Endothelial cell (in vitro differentiated cells): ENCODE measurements around the gene S100A3. TPM values are rescaled to one million over a fixed set of nuclear protein-coding genes. Genes with fewer than 3 reads are reported as not detected.

Source experiments
- DNase-seq: peaks from one replicate; pipeline ENCODE4 v3.0.0; 2021; ENCODE audit warnings: low spot score
- H3K27ac Mint-ChIP-seq: one replicate; pipeline ENCODE4 v1.8.0; 2021; ENCODE audit warnings: mixed read lengths, inconsistent platforms; ENCODE audit not compliant: unreplicated experiment
- H3K27me3 Mint-ChIP-seq: one replicate; pipeline ENCODE4 v1.8.0; 2021; ENCODE audit warnings: mild to moderate bottlenecking, moderate library complexity, mixed read lengths, inconsistent platforms; ENCODE audit not compliant: unreplicated experiment
- H3K36me3 Mint-ChIP-seq: one replicate; pipeline ENCODE4 v1.8.0; 2021; ENCODE audit warnings: mild to moderate bottlenecking, low read depth, mixed read lengths, inconsistent platforms; ENCODE audit not compliant: unreplicated experiment
- H3K4me1 Mint-ChIP-seq: one replicate; pipeline ENCODE4 v1.8.0; 2021; ENCODE audit warnings: mild to moderate bottlenecking, mixed read lengths, inconsistent platforms; ENCODE audit not compliant: unreplicated experiment
- H3K4me3 Mint-ChIP-seq: one replicate; pipeline ENCODE4 v1.8.0; 2021; ENCODE audit warnings: mild to moderate bottlenecking, mixed read lengths, inconsistent platforms; ENCODE audit not compliant: unreplicated experiment
- H3K9me3 Mint-ChIP-seq: one replicate; pipeline ENCODE4 v1.8.0; 2021; ENCODE audit warnings: mixed read lengths, inconsistent platforms; ENCODE audit not compliant: unreplicated experiment
- total RNA-seq: library from RNA; stranded (reverse); fragmentation: NEBNext Ultra II Directional; extraction: Animal tissue kit (Norgen Biotek cat#: 25700); gene quantifications from one replicate; pipeline ENCODE4 v1.2.1, GENCODE V29; 2021; ENCODE audit not compliant: unreplicated experiment
- TF ChIP-seq, protein P1 (sequence below): fragments of 200-600 bp; sonication (generic); IDR thresholded peaks from one replicate; pipeline ENCODE4 v1.5.0; 2021; ENCODE audit warnings: antibody characterized with exemption; ENCODE audit not compliant: unreplicated experiment

The S100A3 gene
- total RNA-seq, 1 donor from 2014 or later, result not detected

DNA sequence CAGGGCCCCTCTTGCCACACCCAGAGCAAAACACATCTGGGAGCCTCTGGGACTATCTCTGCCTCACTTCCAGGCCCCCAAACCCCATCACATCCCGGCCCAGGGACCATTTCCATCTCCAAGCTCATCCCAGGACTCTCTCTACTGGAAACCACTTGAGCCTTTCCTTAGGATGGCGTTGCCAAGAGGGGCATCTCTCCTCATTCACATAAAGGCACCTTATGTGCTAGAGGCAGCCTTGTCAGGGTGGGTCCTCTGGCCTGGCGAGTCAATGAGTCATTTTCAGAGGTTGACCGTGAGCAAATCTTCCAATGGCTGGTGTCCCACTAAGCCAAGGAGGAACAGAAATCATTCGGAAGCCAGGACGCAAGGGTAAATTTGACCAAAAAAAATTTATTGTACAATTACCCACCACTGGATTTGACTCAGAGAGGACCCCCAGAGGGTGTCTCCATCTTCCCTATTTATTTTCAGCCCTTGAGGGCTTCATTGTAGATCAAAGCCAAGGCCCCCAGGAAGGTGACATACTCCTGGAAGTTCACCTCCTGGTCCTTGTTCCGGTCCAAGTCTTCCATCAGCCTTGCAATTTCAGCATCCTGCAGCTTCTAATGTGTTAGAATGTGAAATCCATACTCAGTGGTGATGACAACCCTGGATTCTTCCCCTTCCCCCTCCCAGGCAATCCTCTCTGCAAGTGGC lies 14.7 kb downstream of the S100A3 start:
- Mint-ChIP-seq H3K27ac (no peak overlapping the region), H3K4me3 (no peak overlapping the region), H3K4me1 (peaks cover 17% of the 10 kb centered on the region), H3K36me3 (no peaks in the 10 kb centered on the region), H3K9me3 (no peaks in the 10 kb centered on the region), H3K27me3 (peaks cover 12% of the 10 kb centered on the region)
- TF ChIP-seq, protein P1, sequence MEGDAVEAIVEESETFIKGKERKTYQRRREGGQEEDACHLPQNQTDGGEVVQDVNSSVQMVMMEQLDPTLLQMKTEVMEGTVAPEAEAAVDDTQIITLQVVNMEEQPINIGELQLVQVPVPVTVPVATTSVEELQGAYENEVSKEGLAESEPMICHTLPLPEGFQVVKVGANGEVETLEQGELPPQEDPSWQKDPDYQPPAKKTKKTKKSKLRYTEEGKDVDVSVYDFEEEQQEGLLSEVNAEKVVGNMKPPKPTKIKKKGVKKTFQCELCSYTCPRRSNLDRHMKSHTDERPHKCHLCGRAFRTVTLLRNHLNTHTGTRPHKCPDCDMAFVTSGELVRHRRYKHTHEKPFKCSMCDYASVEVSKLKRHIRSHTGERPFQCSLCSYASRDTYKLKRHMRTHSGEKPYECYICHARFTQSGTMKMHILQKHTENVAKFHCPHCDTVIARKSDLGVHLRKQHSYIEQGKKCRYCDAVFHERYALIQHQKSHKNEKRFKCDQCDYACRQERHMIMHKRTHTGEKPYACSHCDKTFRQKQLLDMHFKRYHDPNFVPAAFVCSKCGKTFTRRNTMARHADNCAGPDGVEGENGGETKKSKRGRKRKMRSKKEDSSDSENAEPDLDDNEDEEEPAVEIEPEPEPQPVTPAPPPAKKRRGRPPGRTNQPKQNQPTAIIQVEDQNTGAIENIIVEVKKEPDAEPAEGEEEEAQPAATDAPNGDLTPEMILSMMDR, result no peak
- no peak for DNase-seq

DNA sequence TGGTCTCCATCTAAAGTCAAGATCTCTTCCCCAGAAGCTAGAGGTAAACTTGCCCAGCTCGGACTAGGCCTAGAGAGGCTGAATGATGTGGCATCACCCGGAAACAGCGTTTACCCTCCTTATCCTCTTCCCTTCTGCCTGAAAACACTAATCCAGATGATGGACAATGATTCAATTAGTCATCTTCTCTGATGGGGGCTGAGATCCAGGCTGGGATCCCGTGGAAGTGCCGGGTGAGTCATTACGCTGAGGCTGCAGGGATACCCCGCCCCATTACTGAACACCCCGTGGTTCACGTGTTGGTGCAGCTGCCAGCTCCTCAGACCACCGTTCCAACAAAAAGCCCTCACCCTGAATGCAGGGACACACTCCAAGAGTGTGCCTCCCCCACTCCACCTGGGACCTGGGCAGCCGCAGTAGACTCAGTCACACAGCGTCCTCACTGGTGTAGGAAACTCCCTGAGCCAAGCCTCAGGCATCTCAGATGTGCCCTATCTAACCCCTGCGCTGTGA lies 15.3 kb downstream of the S100A3 start:
- Mint-ChIP-seq H3K4me3 (peak overlapping the region; percentile 13), H3K9me3 (no peaks in the 10 kb centered on the region), H3K27ac (no peak overlapping the region), H3K4me1 (peaks cover 17% of the 10 kb centered on the region), H3K27me3 (peaks cover 12% of the 10 kb centered on the region), H3K36me3 (no peaks in the 10 kb centered on the region)
- DNase-seq, result no peak
- TF ChIP-seq, protein P1, result no peak

DNA sequence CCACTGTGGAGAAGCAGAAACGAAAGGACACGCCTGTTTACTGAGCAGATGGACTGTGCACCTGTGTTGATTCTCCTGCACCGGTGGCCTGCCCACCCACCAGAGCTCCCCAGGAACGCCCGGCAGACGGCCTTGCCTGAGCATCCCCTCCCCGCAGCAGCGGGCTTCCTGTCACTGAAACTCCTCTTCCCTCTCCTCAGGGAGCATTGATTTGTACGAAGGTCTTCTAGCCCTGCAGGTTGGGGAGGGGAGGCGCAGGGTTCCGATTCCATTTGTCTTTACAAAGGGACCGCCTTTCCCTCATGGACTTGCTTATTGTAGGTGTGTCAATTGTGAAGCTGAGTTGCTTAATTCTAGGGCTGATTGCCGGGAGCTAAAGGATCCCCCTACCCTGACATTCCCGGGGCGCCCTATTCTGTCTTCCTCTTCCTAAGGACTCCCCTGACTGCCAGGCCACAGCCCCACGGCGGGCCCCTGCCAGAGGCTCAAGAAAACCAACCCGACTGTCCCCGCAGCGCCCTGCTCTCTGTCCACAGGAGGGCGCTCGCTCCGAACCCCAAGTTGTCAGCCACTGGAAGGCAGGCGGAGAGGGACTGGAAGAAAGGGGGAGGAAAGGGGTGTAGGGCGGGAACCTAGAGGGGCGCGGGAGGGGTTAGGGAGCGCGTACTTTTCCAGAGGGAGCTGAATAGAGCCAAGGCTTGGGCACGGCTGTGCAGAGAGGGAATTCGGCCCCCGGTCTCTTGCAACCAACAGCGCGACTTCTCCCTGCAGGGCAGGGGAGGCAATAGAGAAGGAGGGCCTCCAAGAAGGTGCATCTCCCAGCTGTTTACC lies 16.1 kb downstream of the S100A3 start:
- H3K4me3 Mint-ChIP-seq, result peak overlapping the region; percentile 13
- no peaks in the 10 kb centered on the region for H3K36me3 Mint-ChIP-seq
- TF ChIP-seq, protein P1, result peak; percentile 78
- H3K4me1 Mint-ChIP-seq, result peaks cover 17% of the 10 kb centered on the region
- DNase-seq, result peak; percentile 85
- no peaks in the 10 kb centered on the region for H3K9me3 Mint-ChIP-seq
- no peak overlapping the region for H3K27ac Mint-ChIP-seq
- H3K27me3 Mint-ChIP-seq, result peaks cover 8% of the 10 kb centered on the region

DNA sequence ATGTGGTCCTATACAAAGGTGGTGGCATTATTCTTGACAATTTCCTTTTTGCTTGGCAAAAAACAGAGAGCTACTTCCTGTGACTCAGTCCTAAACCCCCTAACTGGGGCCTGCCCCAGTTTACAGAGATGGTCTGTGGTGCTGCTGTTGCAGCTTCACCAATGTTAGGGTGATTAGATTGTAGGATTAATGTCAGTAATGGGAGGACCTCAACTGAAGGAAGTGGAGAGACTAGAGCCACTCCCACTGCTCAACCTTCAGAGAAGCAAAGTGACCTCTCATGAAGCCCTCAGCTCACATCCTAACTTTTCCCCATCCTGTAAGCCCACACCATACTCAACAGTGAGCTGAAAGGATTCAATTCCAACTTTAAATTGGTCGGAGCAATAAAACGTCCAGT lies 16.9 kb downstream of the S100A3 start:
- H3K27me3 Mint-ChIP-seq, result peaks cover 7% of the 10 kb centered on the region
- DNase-seq, result no peak
- H3K4me1 Mint-ChIP-seq, result peaks cover 17% of the 10 kb centered on the region
- no peaks in the 10 kb centered on the region for H3K9me3 Mint-ChIP-seq
- no peaks in the 10 kb centered on the region for H3K36me3 Mint-ChIP-seq
- no peak overlapping the region for H3K27ac Mint-ChIP-seq
- TF ChIP-seq, protein P1, result no peak
- peak overlapping the region; percentile 13 for H3K4me3 Mint-ChIP-seq
